Measurements from ENCODE around the gene NTN5. TPM values are rescaled to one million over a fixed set of nuclear protein-coding genes. Genes with fewer than 3 reads are reported as not detected.
A peak's percentile ranks its signal among the peaks of the same experiment; 100 is the strongest.

The NTN5 gene
- total and polyA plus RNA-seq, 2 experiments from 2014 or later: 0.52 to 0.94 TPM

- no peaks in the 10 kb centered on the region for H3K79me2 ChIP-seq (replicated peaks; ENCODE audit: insufficient read depth)
- 0 out of 2 replicates have a peak, but pooled peaks cover 7% of the 10 kb centered on the region for H3K27me3 ChIP-seq (ENCODE audit: insufficient read depth)
- peaks cover 13% of the 10 kb centered on the region for H3K4me1 ChIP-seq (ENCODE audit: insufficient read depth)
- peaks cover 13% of the 10 kb centered on the region; the same call in 1 of the 2 replicates for H3F3A ChIP-seq (replicated peaks; ENCODE audit: low read depth)
- Mint-ChIP-seq H3K27me3 (ENCODE audit: insufficient read depth, low read depth, poor library complexity) (peaks cover 20% of the 10 kb centered on the region), H3K27ac (no peak overlapping the region), H3K4me3 (peak overlapping the region; percentile 91), H3K4me1 (peaks cover 17% of the 10 kb centered on the region), H3K9me3 (no peaks in the 10 kb centered on the region), H3K36me3 (ENCODE audit: low read depth) (peaks cover 25% of the 10 kb centered on the region)
- no peak for DNase-seq (ENCODE audit: low spot score)
- H3K36me3 ChIP-seq (ENCODE audit: insufficient read depth): no peaks in the 10 kb centered on the region
- peak overlapping the region; percentile 99 for H3K4me2 ChIP-seq
- H3K4me3 ChIP-seq: peak overlapping the region; percentile 75
- no peaks in the 10 kb centered on the region for H4K20me1 ChIP-seq (replicated peaks; ENCODE audit: insufficient read depth)
- no peak for ATAC-seq
- H2AFZ ChIP-seq: no peak overlapping the region
- TF ChIP-seq CREB1 (CRISPR knock-in tag; IDR thresholded peaks at IDR 0.05; ENCODE audit: low read depth) (no peak), POLR2AphosphoS5 (IDR thresholded peaks at IDR 0.05; ENCODE audit: low read depth) (no peak), REST (IDR thresholded peaks at IDR 0.05; ENCODE audit: unreplicated experiment) (no peak), EZH2phosphoT487 (IDR thresholded peaks at IDR 0.05; ENCODE audit: unreplicated experiment) (no peak), ZNF114 (CRISPR knock-in tag; IDR thresholded peaks at IDR 0.05) (no peak), ZNF462 (CRISPR knock-in tag; IDR thresholded peaks at IDR 0.05) (no peak), ZNF331 (CRISPR knock-in tag; IDR thresholded peaks at IDR 0.05; ENCODE audit: low read depth) (no peak), STAT1 (IDR thresholded peaks at IDR 0.05; ENCODE audit: unreplicated experiment) (no peak), ETS1 (IDR thresholded peaks at IDR 0.05) (no peak), NANOG (IDR thresholded peaks at IDR 0.05; ENCODE audit: borderline replicate concordance) (no peak), EZH2 (IDR thresholded peaks at IDR 0.05; ENCODE audit: low read depth, unreplicated experiment) (no peak)
- no peak overlapping the region for H3K27ac ChIP-seq (ENCODE audit: low read depth)
- no peaks in the 10 kb centered on the region for H3K9me2 ChIP-seq (ENCODE audit: insufficient read depth)
Observed at GRCh38 chr19:48644355-48644754, 28.5 kb downstream of the NTN5 start.
